SK-N-SH treated with all-trans-retinoic acid at 6 μM for 48 hours (cell line): ENCODE measurements around the gene PLEKHG4B.

Source experiments
- ATAC-seq: fragments of 200-7000 bp; cut with Tn5 transposase; 3 replicates; pipeline ENCODE4 v1.9.1; 2020; ENCODE audit warnings: mild to moderate bottlenecking, moderate library complexity
- ARNTL ChIP-seq: fragments of 450-650 bp; formaldehyde crosslinking; IDR thresholded peaks from 2 replicates; pipeline ENCODE4 v1.5.0; 2020; ENCODE audit warnings: low read depth, mild to moderate bottlenecking, moderate library complexity, borderline replicate concordance
- BACH2 ChIP-seq: fragments of 250-450 bp; sonication (Bioruptor Pico); IDR thresholded peaks from 2 replicates; pipeline ENCODE4 v1.9.0; 2021; ENCODE audit warnings: mild to moderate bottlenecking, borderline replicate concordance
- CSDC2 ChIP-seq: fragments of 250-450 bp; sonication (Bioruptor Pico); IDR thresholded peaks from 2 replicates; pipeline ENCODE4 v1.5.0; 2020; ENCODE audit warnings: mild to moderate bottlenecking, moderate library complexity
- ESRRG ChIP-seq: fragments of 250-450 bp; sonication (Bioruptor Pico); IDR thresholded peaks from 2 replicates; pipeline ENCODE4 v1.6.1; 2021; ENCODE audit warnings: mild to moderate bottlenecking
- GLIS3 ChIP-seq: fragments of 250-450 bp; sonication (Bioruptor Pico); IDR thresholded peaks from 2 replicates; pipeline ENCODE4 v1.5.0; 2020; ENCODE audit warnings: mild to moderate bottlenecking, moderate library complexity
- ISL1 ChIP-seq: fragments of 250-450 bp; sonication (Bioruptor Pico); IDR thresholded peaks from 2 replicates; pipeline ENCODE4 v2.1.2; 2022; ENCODE audit warnings: mild to moderate bottlenecking, moderate library complexity
- OSR1 ChIP-seq: fragments of 250-450 bp; sonication (Bioruptor Pico); IDR thresholded peaks from 2 replicates; pipeline ENCODE4 v1.8.0; 2022; ENCODE audit warnings: moderate library complexity, mild to moderate bottlenecking, inconsistent platforms
- POU6F1 ChIP-seq: fragments of 250-450 bp; sonication (Bioruptor Pico); IDR thresholded peaks from 2 replicates; pipeline ENCODE4 v1.8.0; 2021; ENCODE audit warnings: low read depth, mild to moderate bottlenecking, moderate library complexity, borderline replicate concordance
- PPARA ChIP-seq: fragments of 250-450 bp; sonication (Bioruptor Pico); IDR thresholded peaks from 2 replicates; pipeline ENCODE4 v1.5.0; 2020; ENCODE audit warnings: mild to moderate bottlenecking, borderline replicate concordance
- RARB ChIP-seq: fragments of 250-450 bp; sonication (Bioruptor Pico); IDR thresholded peaks from 2 replicates; pipeline ENCODE4 v1.8.0; 2021; ENCODE audit warnings: mild to moderate bottlenecking, moderate library complexity
- SNAI2 ChIP-seq: fragments of 250-450 bp; sonication (Bioruptor Pico); IDR thresholded peaks from 2 replicates; pipeline ENCODE4 v1.5.0; 2020; ENCODE audit warnings: mild to moderate bottlenecking, moderate library complexity
- TCF4 ChIP-seq: fragments of 250-450 bp; sonication (Bioruptor Pico); IDR thresholded peaks from 2 replicates; pipeline ENCODE4 v1.8.0; 2021; ENCODE audit warnings: mild to moderate bottlenecking, moderate library complexity, borderline replicate concordance
- TOX ChIP-seq: fragments of 250-450 bp; sonication (Bioruptor Pico); IDR thresholded peaks from 2 replicates; pipeline ENCODE4 v1.8.0; 2021; ENCODE audit warnings: mild to moderate bottlenecking, moderate library complexity, borderline replicate concordance
- TSHZ2 ChIP-seq: fragments of 250-450 bp; sonication (Bioruptor Pico); IDR thresholded peaks from 2 replicates; pipeline ENCODE4 v1.5.0; 2020; ENCODE audit warnings: mild to moderate bottlenecking, moderate library complexity
- ZFP3 ChIP-seq: fragments of 250-450 bp; sonication (Bioruptor Pico); IDR thresholded peaks from 2 replicates; pipeline ENCODE4 v1.5.0; 2020; ENCODE audit warnings: mild to moderate bottlenecking, moderate library complexity
- ZFP30 ChIP-seq: fragments of 450-650 bp; formaldehyde crosslinking; IDR thresholded peaks from 2 replicates; pipeline ENCODE4 v1.5.0; 2022; ENCODE audit warnings: mild to moderate bottlenecking, moderate library complexity
- ZNF565 ChIP-seq: fragments of 450-650 bp; formaldehyde crosslinking; conservative IDR thresholded peaks from 2 replicates; pipeline ENCODE4 v1.5.0; 2020; ENCODE audit warnings: low read depth, mild to moderate bottlenecking, moderate library complexity
- ZNF70 ChIP-seq: fragments of 450-650 bp; formaldehyde crosslinking; IDR thresholded peaks from 2 replicates; pipeline ENCODE4 v1.5.0; 2020; ENCODE audit warnings: mild to moderate bottlenecking, moderate library complexity
- ZNF8 ChIP-seq: fragments of 450-650 bp; formaldehyde crosslinking; IDR thresholded peaks from 2 replicates; pipeline ENCODE4 v1.5.0; 2020; ENCODE audit warnings: mild to moderate bottlenecking, moderate library complexity
- TF ChIP-seq, protein P1 (sequence below): fragments of 250-450 bp; sonication (Bioruptor Pico); IDR thresholded peaks from 2 replicates; pipeline ENCODE4 v1.5.1; 2021; ENCODE audit warnings: mild to moderate bottlenecking, moderate library complexity
- TF ChIP-seq, protein P2 (sequence below): fragments of 250-450 bp; sonication (Bioruptor Pico); IDR thresholded peaks from 2 replicates; pipeline ENCODE4 v1.5.1; 2020; ENCODE audit warnings: low read depth, mild to moderate bottlenecking, moderate library complexity
- TF ChIP-seq, protein P3 (sequence below): fragments of 250-450 bp; sonication (Bioruptor Pico); IDR thresholded peaks from 2 replicates; pipeline ENCODE4 v1.8.0; 2020; ENCODE audit warnings: mild to moderate bottlenecking, moderate library complexity, borderline replicate concordance

Gene PLEKHG4B

GRCh38 chr5:126806-127205, 34.8 kb downstream of the PLEKHG4B start:
- ATAC-seq, result no peak
- TF ChIP-seq TOX (no peak), CSDC2 (no peak), TSHZ2 (no peak), ZFP3 (CRISPR knock-in tag) (no peak), SNAI2 (CRISPR knock-in tag) (no peak), ISL1 (CRISPR knock-in tag) (no peak), RARB (CRISPR knock-in tag) (no peak)

DNA sequence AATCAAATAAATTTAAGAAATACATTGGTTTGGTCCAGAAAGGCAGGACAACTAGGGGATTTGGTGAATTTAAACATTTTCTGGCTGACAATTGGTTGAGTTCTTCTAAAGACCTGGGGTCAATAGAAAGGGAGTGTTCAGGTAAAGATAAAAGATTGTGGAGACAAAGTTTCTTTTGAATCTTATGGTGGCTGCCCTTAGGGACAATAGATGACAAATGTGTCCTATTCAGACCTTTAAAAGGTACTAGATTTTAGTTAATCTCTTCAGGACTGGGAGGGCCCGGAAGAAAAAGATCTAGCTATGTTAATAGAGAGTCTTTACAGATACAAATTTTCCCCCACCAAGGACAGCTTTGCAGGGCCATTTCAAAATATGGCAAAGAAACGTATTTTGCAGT, 35.9 kb downstream of the PLEKHG4B start:
- no peak for ATAC-seq
- TF ChIP-seq, protein P1, sequence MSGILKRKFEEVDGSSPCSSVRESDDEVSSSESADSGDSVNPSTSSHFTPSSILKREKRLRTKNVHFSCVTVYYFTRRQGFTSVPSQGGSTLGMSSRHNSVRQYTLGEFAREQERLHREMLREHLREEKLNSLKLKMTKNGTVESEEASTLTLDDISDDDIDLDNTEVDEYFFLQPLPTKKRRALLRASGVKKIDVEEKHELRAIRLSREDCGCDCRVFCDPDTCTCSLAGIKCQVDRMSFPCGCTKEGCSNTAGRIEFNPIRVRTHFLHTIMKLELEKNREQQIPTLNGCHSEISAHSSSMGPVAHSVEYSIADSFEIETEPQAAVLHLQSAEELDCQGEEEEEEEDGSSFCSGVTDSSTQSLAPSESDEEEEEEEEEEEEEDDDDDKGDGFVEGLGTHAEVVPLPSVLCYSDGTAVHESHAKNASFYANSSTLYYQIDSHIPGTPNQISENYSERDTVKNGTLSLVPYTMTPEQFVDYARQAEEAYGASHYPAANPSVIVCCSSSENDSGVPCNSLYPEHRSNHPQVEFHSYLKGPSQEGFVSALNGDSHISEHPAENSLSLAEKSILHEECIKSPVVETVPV (CRISPR knock-in tag), result no peak
- TF ChIP-seq OSR1 (CRISPR knock-in tag) (no peak), RARB (CRISPR knock-in tag) (no peak), ZFP30 (CRISPR knock-in tag) (no peak)
- TF ChIP-seq, protein P2, sequence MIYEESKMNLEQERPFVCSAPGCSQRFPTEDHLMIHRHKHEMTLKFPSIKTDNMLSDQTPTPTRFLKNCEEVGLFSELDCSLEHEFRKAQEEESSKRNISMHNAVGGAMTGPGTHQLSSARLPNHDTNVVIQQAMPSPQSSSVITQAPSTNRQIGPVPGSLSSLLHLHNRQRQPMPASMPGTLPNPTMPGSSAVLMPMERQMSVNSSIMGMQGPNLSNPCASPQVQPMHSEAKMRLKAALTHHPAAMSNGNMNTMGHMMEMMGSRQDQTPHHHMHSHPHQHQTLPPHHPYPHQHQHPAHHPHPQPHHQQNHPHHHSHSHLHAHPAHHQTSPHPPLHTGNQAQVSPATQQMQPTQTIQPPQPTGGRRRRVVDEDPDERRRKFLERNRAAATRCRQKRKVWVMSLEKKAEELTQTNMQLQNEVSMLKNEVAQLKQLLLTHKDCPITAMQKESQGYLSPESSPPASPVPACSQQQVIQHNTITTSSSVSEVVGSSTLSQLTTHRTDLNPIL (CRISPR knock-in tag), result no peak
- TF ChIP-seq, protein P3, sequence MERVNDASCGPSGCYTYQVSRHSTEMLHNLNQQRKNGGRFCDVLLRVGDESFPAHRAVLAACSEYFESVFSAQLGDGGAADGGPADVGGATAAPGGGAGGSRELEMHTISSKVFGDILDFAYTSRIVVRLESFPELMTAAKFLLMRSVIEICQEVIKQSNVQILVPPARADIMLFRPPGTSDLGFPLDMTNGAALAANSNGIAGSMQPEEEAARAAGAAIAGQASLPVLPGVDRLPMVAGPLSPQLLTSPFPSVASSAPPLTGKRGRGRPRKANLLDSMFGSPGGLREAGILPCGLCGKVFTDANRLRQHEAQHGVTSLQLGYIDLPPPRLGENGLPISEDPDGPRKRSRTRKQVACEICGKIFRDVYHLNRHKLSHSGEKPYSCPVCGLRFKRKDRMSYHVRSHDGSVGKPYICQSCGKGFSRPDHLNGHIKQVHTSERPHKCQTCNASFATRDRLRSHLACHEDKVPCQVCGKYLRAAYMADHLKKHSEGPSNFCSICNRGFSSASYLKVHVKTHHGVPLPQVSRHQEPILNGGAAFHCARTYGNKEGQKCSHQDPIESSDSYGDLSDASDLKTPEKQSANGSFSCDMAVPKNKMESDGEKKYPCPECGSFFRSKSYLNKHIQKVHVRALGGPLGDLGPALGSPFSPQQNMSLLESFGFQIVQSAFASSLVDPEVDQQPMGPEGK (CRISPR knock-in tag), result no peak

DNA sequence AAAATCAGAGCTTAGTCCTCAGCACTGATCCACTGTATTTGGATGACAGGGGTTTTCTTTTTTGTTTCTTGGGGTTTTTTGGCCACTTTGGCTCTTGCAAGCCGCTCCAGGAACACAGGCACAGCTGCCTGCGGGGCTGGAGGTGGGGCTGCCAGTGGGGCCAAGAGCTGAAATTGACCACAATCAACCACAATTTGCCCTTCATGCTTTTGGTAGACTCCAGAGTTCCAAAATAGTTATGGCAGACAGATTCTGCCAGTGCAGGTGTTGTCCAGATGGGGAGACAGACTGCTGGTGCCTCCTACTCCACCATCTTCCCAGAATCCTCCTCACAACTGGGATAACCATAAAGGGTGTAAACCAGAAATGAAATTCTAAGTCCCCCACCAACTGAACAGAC, 36.5 kb downstream of the PLEKHG4B start:
- no peak for TF ChIP-seq PPARA (CRISPR knock-in tag)
- TF ChIP-seq, all 23 proteins: peak for 0
- no peak for ATAC-seq

GRCh38 chr5:129148-129547, 37.2 kb downstream of the PLEKHG4B start:
- ATAC-seq, result no peak
- TF ChIP-seq PPARA (CRISPR knock-in tag), result no peak
- TF ChIP-seq ZNF70 (CRISPR knock-in tag), result no peak
- TF ChIP-seq ZNF8 (CRISPR knock-in tag), result no peak
- no peak for TF ChIP-seq OSR1 (CRISPR knock-in tag)
- TF ChIP-seq SNAI2 (CRISPR knock-in tag), result no peak
- TF ChIP-seq BACH2, result no peak
- no peak for TF ChIP-seq ARNTL
- no peak for TF ChIP-seq TSHZ2
- TF ChIP-seq ZNF565 (CRISPR knock-in tag), result no peak
- no peak for TF ChIP-seq POU6F1 (CRISPR knock-in tag)
- no peak for TF ChIP-seq ESRRG (CRISPR knock-in tag)
- TF ChIP-seq CSDC2, result no peak
- TF ChIP-seq RARB (CRISPR knock-in tag), result no peak
- no peak for TF ChIP-seq ISL1 (CRISPR knock-in tag)
- TF ChIP-seq GLIS3 (CRISPR knock-in tag), result no peak
- no peak for TF ChIP-seq TOX
- TF ChIP-seq TCF4 (CRISPR knock-in tag), result no peak
